Right atrium auricular region (tissue), 2 donors: ENCODE measurements around the gene BTK. TPM values are rescaled to one million over a fixed set of nuclear protein-coding genes. Genes with fewer than 3 reads are reported as not detected.

Experiments used
- DNase-seq: peaks from one replicate; pipeline ENCODE4 v3.0.0-alpha.2; 2019; ENCODE audit warnings: low spot score
- H3K27ac ChIP-seq, 2 donors: fragments of 200-600 bp; sonication (generic); 1 replicate in 1 of 2; 2 replicates in 1 of 2; pipeline ENCODE4 v1.5.1; 2016 to 2019
- H3K27me3 ChIP-seq, 2 donors: fragments of 200-600 bp; sonication (generic); one replicate each; pipeline versions ENCODE4 v1.5.1 to v1.6.0; 2017 to 2019
- H3K36me3 ChIP-seq: fragments of 200-600 bp; sonication (generic); one replicate; pipeline ENCODE4 v1.5.1; 2016
- H3K4me1 ChIP-seq, 2 donors: fragments of 200-600 bp; sonication (generic); one replicate each; pipeline versions ENCODE4 v1.5.1 to v1.6.0; 2017 to 2019
- H3K4me3 ChIP-seq, 2 donors: fragments of 200-600 bp; sonication (generic); 1 replicate in 1 of 2; 2 replicates in 1 of 2; pipeline ENCODE4 v1.5.1; 2017 to 2019; ENCODE audit warnings: mild to moderate bottlenecking in 1 of 2, moderate library complexity in 1 of 2
- H3K9me3 ChIP-seq, 2 donors: fragments of 200-600 bp; sonication (generic); one replicate each; pipeline ENCODE4 v1.5.1; 2019
- CTCF ChIP-seq, 2 donors: fragments of 200-600 bp; sonication (generic); IDR thresholded peaks; one replicate each; pipeline ENCODE4 v1.5.1; 2019; ENCODE audit warnings: antibody characterized with exemption in 2 of 2
- total RNA-seq, 2 donors: library from RNA; depleted of rRNA; stranded (reverse); fragments of >200 nt; gene quantifications; one replicate each; pipeline ENCODE4 v1.1.0, GENCODE V29; 2016

BTK gene
- total RNA-seq, 2 donors from 2014 or later: 2.1 to 2.4 TPM

GRCh38 chrX:101383679-101384205, 2.2 kb downstream of the BTK start:
- no peak overlapping the region for H3K27ac ChIP-seq
- no peak for DNase-seq
- H3K4me1 ChIP-seq: no peaks in the 10 kb centered on the region
- TF ChIP-seq CTCF (IDR thresholded peaks at IDR 0.05): no peak
- H3K4me3 ChIP-seq: no peak overlapping the region
- H3K36me3 ChIP-seq: no peaks in the 10 kb centered on the region
- no peaks in the 10 kb centered on the region for H3K27me3 ChIP-seq
- H3K9me3 ChIP-seq: no peaks in the 10 kb centered on the region

GRCh38 chrX:101377547-101377946, 8.4 kb downstream of the BTK start:
- DNase-seq: no peak
- TF ChIP-seq CTCF (IDR thresholded peaks at IDR 0.05): no peak
- H3K9me3 ChIP-seq: no peaks in the 10 kb centered on the region
- no peaks in the 10 kb centered on the region for H3K4me1 ChIP-seq
- no peak overlapping the region for H3K4me3 ChIP-seq
- no peaks in the 10 kb centered on the region for H3K27me3 ChIP-seq
- H3K36me3 ChIP-seq: no peaks in the 10 kb centered on the region
- H3K27ac ChIP-seq: no peak overlapping the region

- H3K4me1 ChIP-seq: no peaks in the 10 kb centered on the region
- TF ChIP-seq CTCF (IDR thresholded peaks at IDR 0.05): no peak
- DNase-seq: no peak
- H3K36me3 ChIP-seq: no peaks in the 10 kb centered on the region
- no peaks in the 10 kb centered on the region for H3K9me3 ChIP-seq
- H3K27me3 ChIP-seq: no peaks in the 10 kb centered on the region
- H3K27ac ChIP-seq: no peak overlapping the region
- no peak overlapping the region for H3K4me3 ChIP-seq
Measured at GRCh38 chrX:101370888-101371504, 15.0 kb downstream of the BTK start.

- DNase-seq: no peak
- Histone ChIP-seq H3K4me1 (no peaks in the 10 kb centered on the region), H3K36me3 (no peaks in the 10 kb centered on the region), H3K9me3 (no peaks in the 10 kb centered on the region), H3K27ac (no peak overlapping the region), H3K4me3 (no peak overlapping the region), H3K27me3 (no peaks in the 10 kb centered on the region)
- TF ChIP-seq CTCF (IDR thresholded peaks at IDR 0.05): no peak
Measured at GRCh38 chrX:101369687-101370086, 16.3 kb downstream of the BTK start.

GRCh38 chrX:101368800-101369199, 17.2 kb downstream of the BTK start:
- no peak overlapping the region for H3K4me3 ChIP-seq
- no peak for TF ChIP-seq CTCF (IDR thresholded peaks at IDR 0.05)
- DNase-seq: no peak
- H3K4me1 ChIP-seq: no peaks in the 10 kb centered on the region
- no peaks in the 10 kb centered on the region for H3K36me3 ChIP-seq
- no peak overlapping the region for H3K27ac ChIP-seq
- H3K9me3 ChIP-seq: no peaks in the 10 kb centered on the region
- H3K27me3 ChIP-seq: no peaks in the 10 kb centered on the region

GRCh38 chrX:101365301-101365795, 20.6 kb downstream of the BTK start:
- Histone ChIP-seq H3K4me3 (no peak overlapping the region), H3K9me3 (no peaks in the 10 kb centered on the region), H3K27ac (no peak overlapping the region), H3K4me1 (no peaks in the 10 kb centered on the region), H3K27me3 (no peaks in the 10 kb centered on the region), H3K36me3 (no peaks in the 10 kb centered on the region)
- DNase-seq: no peak
- TF ChIP-seq CTCF (IDR thresholded peaks at IDR 0.05): no peak
